Hippocampal formation (tissue), 2 donors: ENCODE data around the gene RNF141.

Source experiments
- DNase-seq, 2 donors: peaks; one replicate each; lab custom pipeline; 2025; lab: John Stamatoyannopoulos, UW

The RNF141 gene

DNA sequence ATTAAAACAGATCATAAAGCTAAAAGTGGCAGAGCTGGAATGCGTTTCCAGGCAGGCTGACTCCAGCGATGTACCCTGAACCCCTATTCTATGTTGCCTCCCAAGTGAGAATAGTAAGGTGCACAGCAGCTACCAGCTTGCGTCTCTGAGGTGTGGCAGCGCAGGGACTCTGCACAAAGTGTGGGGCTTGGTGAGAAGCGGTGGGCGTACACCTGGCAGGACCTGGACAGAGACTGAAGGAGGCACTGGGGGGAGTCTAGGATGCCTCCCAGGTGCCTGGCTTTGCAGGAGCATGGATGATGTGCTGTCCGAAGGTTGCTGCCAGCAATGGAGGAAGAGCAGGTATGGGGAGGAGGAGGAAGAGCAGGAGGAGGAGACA lies 43.0 kb downstream of the RNF141 start:
- no peak for DNase-seq

DNA sequence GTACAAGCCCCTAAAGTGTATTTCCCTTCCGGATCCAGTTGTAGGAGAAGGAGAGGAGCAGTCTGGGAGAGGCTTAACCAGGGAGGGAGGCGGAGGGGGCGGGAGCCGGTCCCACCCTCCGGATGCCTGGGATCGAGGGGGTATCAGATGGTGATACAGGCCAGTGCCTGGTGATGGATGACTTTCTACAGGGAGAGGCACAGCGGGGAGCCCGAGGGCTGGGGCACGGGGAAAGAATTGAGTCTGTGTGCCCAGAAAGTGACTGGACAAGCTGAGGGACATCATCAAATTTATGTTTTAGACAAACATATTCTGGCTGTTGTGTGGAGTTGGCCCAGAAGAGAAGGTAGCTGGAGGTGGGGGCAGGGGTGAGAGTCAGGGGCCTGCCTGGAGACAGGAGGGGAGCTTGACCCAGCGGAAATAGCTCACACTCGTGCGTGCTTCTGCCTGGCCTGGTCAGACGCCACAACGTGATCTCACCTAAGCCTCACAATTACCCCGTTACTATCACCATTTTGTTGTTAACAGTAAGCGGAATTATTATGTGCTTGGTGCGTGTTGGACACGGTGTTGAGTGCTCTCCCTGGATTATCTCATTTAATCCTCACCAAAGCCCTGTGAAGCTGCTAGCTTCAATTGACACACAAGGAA lies 43.5 kb downstream of the RNF141 start:
- DNase-seq: no peak

DNA sequence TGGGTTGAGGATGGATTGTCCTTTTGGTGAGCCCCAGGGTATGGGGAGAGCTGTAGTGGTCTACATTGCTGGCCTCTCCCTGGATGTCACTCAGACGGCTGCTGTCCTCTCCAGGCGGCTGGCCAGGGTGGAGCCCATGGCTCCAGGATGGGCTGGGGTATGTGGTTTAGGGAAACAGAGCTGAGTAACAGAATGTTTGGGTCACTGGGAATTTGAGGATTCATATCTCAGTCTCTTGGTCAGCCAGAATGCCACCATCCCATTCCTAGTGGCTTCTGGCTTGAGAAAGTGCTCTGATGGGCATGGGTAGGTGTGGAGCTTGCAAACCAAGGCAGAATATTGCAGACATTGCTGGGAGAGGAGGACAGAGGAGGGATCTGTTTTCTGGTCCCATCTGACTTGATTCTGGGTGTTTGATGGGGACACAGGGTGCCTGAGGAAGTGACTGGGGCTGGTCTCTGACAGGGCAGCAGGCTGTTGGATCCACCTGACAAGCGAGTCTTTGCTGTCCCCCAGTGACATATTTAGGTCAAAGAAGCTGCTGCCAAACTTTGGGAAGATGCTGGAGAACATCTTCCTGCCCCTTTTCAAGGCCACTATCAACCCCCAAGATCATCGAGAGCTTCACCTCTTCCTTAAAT lies 44.6 kb downstream of the RNF141 start:
- no peak for DNase-seq

DNA sequence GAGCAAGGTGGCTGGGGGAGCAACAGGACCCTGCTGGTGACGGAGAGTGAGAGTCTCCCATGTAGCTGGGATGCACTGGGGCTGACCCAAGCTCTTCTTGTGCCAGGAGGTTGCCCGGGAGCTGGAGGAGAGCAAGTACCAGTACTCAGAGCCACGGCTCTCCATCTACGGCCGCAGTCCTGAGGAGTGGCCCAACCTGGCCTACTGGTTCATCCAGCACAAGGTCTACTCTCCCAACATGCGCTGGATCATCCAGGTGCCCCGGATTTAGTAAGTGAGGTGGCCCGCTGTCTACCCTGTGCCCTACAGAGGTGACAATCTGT lies 45.6 kb downstream of the RNF141 start:
- no peak for DNase-seq

DNA sequence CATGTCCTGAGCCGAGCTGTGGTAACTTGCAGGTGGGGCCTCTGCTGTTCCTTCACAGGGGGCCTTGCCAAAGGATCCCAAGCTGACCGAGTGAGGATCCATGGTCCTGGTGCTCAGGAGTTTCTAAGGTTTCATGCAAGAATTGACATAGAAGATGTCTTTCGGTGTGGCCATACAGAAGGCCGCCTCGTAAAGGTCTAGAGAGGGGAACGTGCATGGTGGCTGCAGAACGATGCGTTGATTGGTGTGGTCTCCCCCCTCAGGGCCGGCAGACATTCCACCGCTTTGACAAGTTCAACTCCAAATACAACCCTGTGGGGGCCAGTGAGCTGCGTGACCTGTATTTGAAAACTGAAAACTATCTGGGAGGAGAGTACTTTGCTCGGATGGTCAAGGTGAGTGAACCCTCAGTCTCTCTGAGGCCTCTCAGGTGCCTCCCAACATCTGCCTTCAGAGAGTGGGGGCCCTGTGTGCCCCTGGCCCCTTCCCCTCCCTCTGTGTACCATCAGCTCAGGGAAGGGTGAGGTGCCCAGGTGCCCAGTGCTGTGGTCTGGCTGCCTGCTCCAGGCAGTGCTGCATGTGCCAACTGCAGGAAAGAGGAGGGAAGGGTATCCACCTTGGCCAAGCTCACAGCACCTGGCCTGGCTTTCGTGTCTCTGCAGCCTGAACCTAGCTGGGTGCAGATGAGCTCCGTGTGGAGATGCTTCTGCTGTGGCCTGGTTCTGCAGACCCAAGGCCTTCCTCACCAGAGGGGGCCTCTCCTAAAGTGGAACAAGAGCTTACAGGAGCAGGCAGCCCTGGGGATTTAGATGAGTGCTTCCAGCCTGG lies 46.1 kb downstream of the RNF141 start:
- DNase-seq: no peak

DNA sequence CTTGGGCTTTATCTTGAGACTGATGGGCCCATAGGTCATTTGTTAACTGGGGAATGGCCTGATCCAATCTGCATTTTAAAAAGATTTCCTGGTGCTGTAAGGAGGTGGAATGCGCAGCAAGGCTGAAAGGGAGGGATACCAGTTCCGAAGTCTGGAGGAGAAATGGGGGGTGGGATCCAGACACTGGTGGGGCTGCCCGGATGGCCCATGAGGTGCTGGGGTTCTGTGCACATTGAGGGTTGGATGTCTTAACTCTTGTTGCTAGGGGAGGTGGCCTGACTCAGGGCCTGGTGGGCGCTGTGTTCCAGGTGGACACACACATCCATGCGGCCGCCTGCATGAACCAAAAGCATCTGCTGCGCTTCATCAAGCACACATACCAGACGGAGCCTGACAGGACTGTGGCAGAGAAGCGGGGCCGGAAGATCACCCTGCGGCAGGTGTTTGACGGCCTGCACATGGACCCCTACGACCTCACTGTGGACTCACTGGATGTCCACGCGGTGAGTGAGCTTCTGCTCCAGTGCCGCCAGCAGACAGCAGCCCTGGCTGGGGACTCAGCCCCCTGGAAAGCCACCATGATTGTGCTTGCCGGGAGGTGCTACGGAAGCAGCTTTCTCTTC lies 47.8 kb downstream of the RNF141 start:
- no peak for DNase-seq

DNA sequence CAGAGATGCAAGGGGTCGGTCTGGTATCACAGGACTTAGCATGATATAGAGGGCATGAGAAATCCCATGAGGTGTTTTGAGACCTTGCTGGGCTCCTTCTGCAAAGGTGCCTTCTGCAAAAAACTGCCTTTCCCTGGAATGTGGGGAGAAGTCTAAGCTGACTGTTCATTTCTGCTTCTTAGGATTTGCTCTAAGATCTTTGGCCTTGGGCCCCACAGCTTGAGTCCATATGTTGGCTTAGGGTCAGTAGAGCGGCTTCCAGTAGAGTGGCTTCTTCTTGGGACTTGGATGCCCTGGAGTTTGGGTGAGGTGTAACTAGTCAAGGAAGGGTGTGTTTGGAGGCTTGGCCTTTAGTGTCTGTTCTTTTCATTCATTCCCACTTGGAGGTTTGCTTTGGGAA lies 48.9 kb downstream of the RNF141 start:
- no peak for DNase-seq

DNA sequence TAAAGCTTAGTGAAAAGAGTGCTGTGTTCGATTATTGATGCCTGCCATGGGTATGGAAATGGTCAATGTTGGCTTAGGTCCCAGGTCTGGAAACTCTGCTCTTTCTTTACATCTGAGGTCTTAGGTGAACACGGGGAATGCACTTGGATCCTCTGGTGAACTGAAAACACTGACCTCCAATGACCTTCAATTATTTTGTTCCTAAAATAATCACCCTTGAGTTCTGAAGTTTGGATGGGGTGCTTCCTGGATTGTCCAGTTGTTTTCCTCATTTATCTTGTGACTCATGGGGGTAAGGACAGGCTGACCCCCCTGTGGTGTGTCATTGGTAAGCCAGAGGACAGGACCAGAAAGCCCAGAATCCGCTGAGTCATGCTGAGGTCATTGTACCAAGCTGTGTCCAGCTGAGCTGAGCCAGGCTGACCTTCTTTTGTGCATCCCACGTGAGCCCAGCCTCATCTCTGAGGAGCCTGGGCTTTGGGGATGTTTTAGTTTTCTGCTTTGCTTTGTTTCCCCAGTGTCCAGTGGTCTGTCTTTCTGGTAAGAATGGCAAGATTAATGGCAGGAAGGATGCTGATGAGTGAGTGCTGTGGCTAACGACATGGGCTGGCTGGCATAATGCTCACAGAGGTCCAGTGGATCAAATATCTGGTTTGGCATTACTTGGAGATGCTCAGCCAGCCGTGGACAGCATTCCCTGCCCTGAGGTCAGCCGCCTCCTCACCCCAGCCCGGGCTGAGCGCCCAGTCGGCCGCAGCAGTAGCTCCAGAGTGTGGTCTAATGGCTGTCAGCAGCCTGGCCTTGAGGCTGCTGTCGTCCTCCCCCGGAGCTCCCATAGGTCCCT lies 50.4 kb downstream of the RNF141 start:
- DNase-seq: peak; percentile 76 to 83

DNA sequence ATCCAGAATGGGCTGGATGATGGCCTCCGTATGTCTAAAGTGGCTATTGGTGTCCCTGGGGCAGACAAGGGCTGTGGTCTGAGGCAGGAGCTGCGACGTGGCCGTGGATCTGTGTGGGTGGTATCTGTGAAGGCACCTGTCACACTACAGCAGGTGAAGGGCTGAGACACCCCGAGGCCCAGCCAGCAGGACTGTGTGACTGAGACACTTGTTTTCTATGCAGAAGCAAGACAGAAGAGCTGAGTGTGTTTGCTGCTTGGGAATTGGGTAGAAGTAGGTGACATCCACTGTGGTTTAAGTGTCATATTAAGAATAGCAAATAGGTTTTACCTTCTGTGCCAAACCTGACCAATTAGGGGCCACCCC lies 51.0 kb downstream of the RNF141 start:
- DNase-seq: no peak

DNA sequence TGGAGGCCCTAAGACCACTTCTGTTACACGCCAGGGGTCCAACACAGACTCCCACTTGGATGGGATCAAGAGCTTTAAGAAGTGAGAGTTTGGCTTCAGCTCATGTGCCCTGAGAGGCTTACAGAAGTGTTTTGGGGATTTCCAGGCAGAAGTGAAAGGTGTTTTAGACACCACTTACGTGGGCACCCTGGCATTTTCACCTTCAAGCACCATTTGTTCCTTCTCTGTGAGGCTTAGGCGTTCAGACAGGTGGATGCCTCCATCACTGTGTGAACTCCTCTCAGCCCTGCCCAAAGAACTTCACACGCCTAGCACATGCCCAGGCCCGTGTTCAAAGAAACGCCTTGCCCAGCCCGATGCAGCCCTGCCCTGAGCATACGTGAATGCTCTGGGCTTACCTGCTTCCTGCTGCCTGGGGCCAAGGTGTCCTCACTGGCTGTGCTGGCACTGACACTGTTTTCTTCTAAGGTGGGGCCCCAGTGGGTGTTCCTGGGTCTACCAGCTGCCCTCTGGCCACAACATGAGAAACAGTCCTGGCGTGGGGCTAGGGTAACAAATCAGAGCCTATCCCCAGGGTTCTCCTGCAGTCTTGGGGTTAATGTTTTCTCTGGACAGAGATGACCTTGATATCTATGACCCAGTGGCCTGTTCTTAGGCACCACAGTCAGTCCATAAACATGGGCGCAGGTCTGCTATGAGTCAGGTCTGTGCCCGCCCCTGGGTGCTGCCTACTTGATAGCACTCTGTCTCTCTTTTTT lies 51.9 kb downstream of the RNF141 start:
- DNase-seq: no peak

DNA sequence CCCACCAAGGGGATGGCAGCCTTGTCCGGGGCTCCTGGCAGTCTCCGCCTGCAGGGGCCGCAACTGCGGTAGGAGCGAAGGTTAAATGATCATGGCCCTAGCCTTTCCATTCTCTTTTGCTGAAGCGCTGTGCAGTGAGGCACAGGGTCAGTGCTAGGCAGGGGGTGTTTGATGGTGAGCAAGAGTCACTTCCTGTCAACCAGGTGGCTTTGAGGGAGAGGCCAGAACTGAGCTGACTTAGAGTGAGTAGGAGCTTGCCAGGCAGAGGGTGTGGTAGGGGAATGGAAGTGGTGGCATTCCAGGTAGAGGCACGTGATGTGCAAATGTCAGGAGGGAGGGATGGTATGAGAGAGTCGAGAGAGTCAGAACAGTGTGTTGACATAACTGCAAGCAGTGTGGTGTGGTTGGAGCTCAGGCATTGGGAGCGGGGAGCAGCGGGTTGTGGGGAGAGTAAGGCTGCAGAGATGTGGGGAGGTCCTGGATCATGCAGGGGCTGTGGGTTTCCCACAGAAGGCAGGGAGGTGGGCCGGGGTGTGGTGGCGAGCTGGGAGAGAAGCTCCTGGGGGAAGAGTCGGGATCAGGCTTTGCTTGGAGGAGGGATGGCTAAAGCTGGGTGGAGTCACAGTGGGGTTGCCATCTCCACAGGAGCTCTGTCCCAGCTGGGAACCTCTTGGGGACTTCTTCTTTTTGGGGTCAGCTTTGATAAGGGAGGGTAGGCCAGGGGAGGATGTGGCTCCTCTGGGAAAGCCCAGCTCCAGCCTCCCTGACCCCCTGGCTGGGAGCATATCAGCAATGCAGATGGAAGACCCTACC lies 52.7 kb downstream of the RNF141 start:
- DNase-seq: no peak

DNA sequence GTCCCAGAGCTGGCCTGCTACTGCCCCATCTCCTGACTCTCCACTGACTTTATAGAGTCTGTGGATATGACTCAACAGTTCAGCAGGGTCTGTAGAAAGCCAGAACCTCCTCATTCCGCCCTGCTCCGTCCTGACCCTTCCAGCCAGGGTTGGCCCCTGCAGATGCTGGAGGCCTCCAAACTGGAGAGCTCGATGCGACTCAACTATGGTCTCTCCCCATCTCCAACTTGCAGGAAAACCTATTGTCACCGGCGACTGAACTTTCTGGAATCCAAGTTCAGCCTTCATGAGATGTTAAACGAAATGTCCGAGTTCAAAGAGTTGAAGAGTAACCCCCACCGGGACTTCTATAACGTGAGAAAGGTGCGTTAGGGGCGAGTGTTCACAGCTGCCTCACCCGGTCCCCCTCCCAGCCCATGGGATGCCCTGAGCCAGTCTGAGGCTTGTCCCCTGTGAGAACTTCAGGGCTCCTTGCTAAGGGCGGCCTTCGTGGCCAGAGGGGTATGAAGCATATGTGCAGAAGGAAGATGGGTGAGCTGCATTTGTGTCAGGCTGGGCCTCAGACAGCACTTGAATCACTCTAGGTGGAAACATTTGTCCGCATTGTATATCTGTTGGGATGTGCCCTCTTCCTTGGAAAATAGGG lies 53.9 kb downstream of the RNF141 start:
- DNase-seq: no peak

DNA sequence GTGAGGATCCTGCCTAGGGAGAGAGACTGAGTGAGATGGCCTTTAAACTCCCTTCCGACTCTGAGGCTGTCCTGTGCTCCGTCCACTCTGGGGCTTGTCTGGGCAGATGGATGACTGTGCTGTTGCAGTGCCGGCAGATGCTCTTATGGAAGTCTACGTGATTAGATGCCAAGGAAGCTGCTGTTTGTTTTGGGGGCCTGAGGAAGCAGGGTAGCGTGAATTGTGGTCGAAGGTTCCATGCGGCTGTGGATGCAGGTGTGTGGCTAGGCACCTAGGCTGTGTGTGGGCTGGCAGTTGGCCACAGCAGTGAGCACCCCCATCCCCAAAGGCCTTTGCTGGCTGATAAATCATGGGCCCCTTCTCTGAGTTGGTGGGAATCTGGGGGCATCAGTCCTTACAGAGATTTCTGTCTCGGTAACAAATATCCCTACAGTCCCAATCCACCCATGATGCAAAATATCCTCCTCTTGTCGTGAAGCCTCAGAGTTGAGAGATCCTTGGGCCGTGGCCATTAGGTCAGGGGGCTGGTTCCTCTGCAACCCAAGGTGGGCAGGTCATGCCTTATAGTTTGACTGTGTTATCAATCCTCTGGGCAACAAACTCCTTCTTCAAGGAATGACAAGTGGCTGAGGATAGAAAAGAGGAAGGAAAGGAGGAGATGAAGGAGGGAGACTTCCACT lies 54.7 kb downstream of the RNF141 start:
- DNase-seq: no peak

DNA sequence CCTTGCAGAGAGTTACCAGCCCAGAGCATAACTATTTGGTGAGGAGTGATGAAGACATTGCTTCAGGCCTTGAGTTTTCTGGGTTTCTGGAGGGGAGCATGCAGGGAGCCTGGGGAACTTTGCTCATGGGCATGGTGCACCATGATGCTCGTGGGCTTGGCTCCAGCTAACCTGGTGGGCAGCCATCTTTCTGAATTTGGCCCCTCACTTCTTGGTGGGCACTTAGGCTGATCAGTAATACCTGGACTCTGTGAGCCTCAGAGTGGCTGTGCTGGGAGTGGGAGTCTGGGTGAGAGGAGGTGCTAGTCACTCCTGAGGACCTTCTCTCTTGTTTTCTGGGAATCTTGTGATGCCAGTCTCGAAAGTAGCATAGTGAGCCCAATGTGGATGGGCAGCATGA lies 55.3 kb downstream of the RNF141 start:
- no peak for DNase-seq

DNA sequence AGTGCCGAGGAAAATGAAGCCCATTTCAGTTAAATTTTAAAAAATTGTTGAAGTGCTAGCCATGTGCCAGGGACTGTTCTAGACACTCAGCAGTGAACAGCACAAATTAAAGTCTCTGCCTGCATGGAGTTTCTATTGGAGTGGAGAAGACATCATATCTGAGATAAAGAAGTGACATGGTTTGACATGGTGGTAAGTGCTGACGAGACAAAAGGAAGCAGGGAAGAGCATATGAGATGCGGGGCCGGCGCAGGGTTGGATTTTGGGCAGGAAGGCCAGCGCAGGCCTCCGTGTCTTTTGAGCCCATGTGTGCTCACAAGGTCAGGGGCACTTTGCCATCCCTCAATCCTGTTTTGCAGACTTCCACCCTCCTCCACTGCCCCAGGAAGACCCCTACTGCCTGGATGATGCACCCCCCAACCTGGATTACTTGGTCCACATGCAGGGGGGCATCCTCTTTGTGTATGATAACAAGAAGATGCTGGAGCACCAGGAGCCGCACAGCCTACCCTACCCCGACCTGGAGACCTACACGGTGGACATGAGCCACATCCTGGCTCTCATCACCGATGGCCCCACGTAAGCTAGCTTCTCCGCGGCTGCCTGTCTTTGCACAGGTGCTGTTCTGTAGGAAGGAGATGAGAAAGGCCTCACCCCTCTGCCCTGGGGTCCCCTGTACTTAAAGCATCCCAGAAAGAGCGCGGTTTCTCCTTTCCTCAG lies 56.4 kb downstream of the RNF141 start:
- no peak for DNase-seq

DNA sequence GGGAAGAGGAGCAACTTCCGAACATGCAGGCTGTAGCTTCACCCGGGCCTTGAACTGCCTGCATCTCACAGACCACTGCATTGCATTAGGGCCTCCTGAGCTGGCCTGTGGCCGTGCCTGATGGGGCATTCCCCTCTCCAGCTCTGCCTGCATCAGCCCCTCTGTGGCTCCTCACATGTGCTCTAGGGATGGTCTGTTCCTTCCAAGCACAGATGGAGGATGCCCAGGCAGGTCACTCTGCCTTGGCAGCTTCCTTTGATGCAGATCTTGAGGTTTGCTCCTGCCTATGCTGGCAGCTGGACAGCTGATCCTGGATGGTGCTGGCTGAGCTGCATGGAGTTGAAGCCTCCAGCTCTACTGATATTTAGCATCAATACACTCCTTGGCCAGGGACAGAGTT lies 57.4 kb downstream of the RNF141 start:
- no peak for DNase-seq

DNA sequence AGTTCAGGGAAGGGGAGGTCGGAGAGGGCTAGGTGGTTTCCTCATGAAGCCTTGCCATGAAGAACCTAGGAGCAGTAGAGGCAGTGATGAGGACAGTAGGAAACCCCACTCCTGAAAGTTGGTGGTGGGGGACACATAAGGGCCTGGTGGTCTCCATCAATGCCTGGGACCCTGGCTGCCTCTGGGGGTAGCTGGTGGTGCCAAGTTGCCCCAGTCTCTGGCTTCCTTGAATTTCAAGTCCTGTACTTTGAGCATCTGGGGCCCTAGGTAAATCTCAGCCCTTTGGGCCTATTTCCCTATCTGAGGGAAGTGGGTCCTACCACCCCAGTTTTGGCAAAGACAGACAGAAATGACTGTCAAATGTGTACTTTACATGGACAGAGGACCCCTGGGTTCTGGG lies 57.8 kb downstream of the RNF141 start:
- no peak for DNase-seq

DNA sequence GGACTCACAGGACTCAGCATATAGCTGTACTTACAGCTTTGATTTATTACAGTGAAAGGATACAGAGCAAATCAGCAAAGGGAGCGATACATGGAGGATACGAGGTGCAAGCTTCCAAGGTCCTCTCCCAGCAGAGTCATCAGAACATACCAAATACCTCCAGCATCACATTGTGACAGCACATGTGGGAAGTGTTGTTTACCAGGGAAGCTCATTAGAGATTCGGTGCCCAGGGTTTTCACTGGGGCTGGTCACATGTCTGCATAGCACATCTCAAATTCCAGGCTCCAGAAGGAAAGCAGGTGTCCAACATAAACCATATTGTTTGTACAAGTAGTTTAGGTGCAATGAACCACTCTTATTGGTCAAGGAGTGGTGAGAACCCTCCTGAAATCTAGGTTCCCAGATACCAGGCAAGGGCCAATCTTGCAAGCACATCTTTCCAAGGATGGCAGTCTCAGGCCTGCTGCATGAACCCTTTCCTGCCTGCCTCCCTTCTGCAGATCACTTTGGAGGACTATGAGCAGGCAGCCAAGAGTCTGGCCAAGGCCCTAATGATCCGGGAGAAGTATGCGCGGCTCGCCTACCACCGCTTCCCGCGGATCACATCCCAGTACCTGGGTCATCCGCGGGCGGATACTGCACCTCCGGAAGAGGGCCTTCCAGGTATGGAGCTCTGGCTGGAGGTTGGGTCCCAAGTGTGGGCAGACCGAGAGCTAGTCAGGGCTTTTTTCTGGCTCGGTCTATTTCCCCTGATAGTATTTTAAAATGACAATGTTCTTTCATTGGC lies 59.2 kb downstream of the RNF141 start:
- DNase-seq: no peak
